AG04449 (cell line): ENCODE data around the gene PROZ.

Source experiments
- CTCF ChIA-PET: fragments of 350-600 bp; formaldehyde crosslinking; extraction: SDS; loops from one replicate; lab custom pipeline; 2021; ENCODE audit warnings: antibody characterized with exemption; lab: Yijun Ruan, JAX
- POLR2A ChIA-PET: fragments of 400-600, 350-600 bp; formaldehyde crosslinking; extraction: SDS; loops from one replicate; lab custom pipeline; 2020; ENCODE audit warnings: antibody characterized with exemption, inconsistent platforms; lab: Yijun Ruan, JAX
- DNase-seq: peaks from one replicate; pipeline ENCODE4 v3.0.0-alpha.2; 2010; ENCODE audit warnings: low read depth, low spot score
- H3K4me3 ChIP-seq: 2 replicates; pipeline ENCODE4 v1.5.1; 2011; ENCODE audit warnings: low read depth, mild to moderate bottlenecking, control low read depth, low read length
- CTCF ChIP-seq: IDR thresholded peaks from one replicate; pipeline ENCODE4 v1.5.1; 2011; ENCODE audit warnings: mild to moderate bottlenecking, moderate library complexity, low read length, control low read depth, inconsistent platforms; ENCODE audit not compliant: insufficient read depth; ENCODE audit errors: missing control alignments

The PROZ gene

GRCh38 chr13:113178896-113179167, 20.4 kb downstream of the PROZ start:
- DNase-seq: no peak
- no peak for TF ChIP-seq CTCF
- ChIA-PET CTCF (interaction anchor here (1.3 to 1.5 kb wide), 3 partner anchors 13 to 145 kb away, joined by 3 read pairs; no protein-coding TSS in a partner anchor), POLR2A (interaction anchor here (0.8 to 1.4 kb wide), 3 partner anchors 8 to 30 kb away, joined by 4 to 8 read pairs (median 5); partner anchors contain the start of gene PCID2)
- H3K4me3 ChIP-seq: no peak overlapping the region

- CTCF ChIA-PET: interaction anchor here (1.0 to 1.4 kb wide), 3 partner anchors 18 to 145 kb away, joined by 3 read pairs; no protein-coding TSS in a partner anchor
- POLR2A ChIA-PET: no interaction called here
- TF ChIP-seq CTCF: no peak
These were observed 21.2 kb downstream of the PROZ start for GRCh38 chr13:113179374-113180230.

GRCh38 chr13:113182046-113182445, 23.6 kb downstream of the PROZ start:
- no peak for TF ChIP-seq CTCF
- DNase-seq: no peak
- no peak overlapping the region for H3K4me3 ChIP-seq
- CTCF ChIA-PET: interaction anchor here (1.0 kb wide), 1 partner anchor 25 kb away, joined by 3 read pairs; no protein-coding TSS in a partner anchor
- POLR2A ChIA-PET: no interaction called here

More at GRCh38 chr13:113179374-113180230, 21.2 kb downstream of the PROZ start:
- no peak for DNase-seq
- no peak overlapping the region for H3K4me3 ChIP-seq

- H3K4me3 ChIP-seq: no peak overlapping the region
- ChIA-PET CTCF (no interaction called here), POLR2A (no interaction called here)
- no peak for DNase-seq
- no peak for TF ChIP-seq CTCF
These were observed 25.1 kb downstream of the PROZ start for GRCh38 chr13:113183450-113184129.

GRCh38 chr13:113184568-113185440, 26.4 kb downstream of the PROZ start:
- ChIA-PET CTCF (no interaction called here), POLR2A (no interaction called here)
- no peak for DNase-seq
- no peak overlapping the region for H3K4me3 ChIP-seq
- TF ChIP-seq CTCF: no peak
